K562 (cell line): ENCODE results near the gene HYCC2. TPM values are rescaled to one million over a fixed set of nuclear protein-coding genes. Genes with fewer than 3 reads are reported as not detected.

Experiments
- CCNT2 ChIP-seq: IDR thresholded peaks from 2 replicates; pipeline ENCODE4 v1.6.1; 2011; ENCODE audit warnings: borderline replicate concordance, low read depth, mild to moderate bottlenecking, moderate library complexity, mixed read lengths, low read length; ENCODE audit not compliant: insufficient read length; ENCODE audit errors: extremely low read depth
- CEBPG ChIP-seq, 3 experiments: fragments of 200-800 bp in 1 of 3; sonication (Bioruptor generic) in 1 of 3; sonication (generic) in 1 of 3; formaldehyde crosslinking in 1 of 3; IDR thresholded peaks in 2 of 3; conservative IDR thresholded peaks in 1 of 3; 2 replicates each; pipeline versions ENCODE4 v1.6.1 to v1.8.0; 2016 to 2022; ENCODE audit warnings: missing compliant biosample characterization in 2 of 3, missing genetic modification characterization in 2 of 3, mild to moderate bottlenecking in 1 of 3, missing genetic modification reagents in 1 of 3
- FOXK1 ChIP-seq: sonication (generic); formaldehyde crosslinking; IDR thresholded peaks from 2 replicates; pipeline ENCODE4 v1.8.0; 2022; ENCODE audit warnings: missing genetic modification reagents, mild to moderate bottlenecking, borderline replicate concordance
- GATA2 ChIP-seq: sonication (generic); formaldehyde crosslinking; IDR thresholded peaks from 2 replicates; pipeline ENCODE4 v1.4.0; 2020; ENCODE audit warnings: mild to moderate bottlenecking, missing genetic modification reagents
- HMGN3 ChIP-seq: IDR thresholded peaks from 2 replicates; pipeline ENCODE4 v1.6.1; 2011; ENCODE audit warnings: borderline replicate concordance, low read depth, mild to moderate bottlenecking, mixed read lengths, low read length; ENCODE audit not compliant: insufficient read length; ENCODE audit errors: extremely low read depth
- KAT7 ChIP-seq: sonication (generic); formaldehyde crosslinking; IDR thresholded peaks from 2 replicates; pipeline ENCODE4 v1.8.0; 2022; ENCODE audit warnings: missing genetic modification reagents, mild to moderate bottlenecking, borderline replicate concordance
- KLF16 ChIP-seq: IDR thresholded peaks from 2 replicates; pipeline ENCODE4 v1.6.1; 2016; ENCODE audit warnings: antibody characterized with exemption
- L3MBTL2 ChIP-seq: fragments of 450-650 bp; IDR thresholded peaks from 2 replicates; pipeline ENCODE4 v1.6.1; 2016; ENCODE audit warnings: mild to moderate bottlenecking, moderate library complexity
- MTA3 ChIP-seq: fragments of 450-650 bp; formaldehyde crosslinking; IDR thresholded peaks from 2 replicates; pipeline ENCODE4 v1.6.1; 2017; ENCODE audit warnings: mild to moderate bottlenecking, borderline replicate concordance
- NEUROD1 ChIP-seq: fragments of 150-350 bp; IDR thresholded peaks from 2 replicates; pipeline ENCODE4 v1.6.1; 2014; ENCODE audit warnings: borderline replicate concordance, low read length, low read depth; ENCODE audit not compliant: partially characterized antibody
- NFIC ChIP-seq: fragments of 450-650 bp; IDR thresholded peaks from 2 replicates; pipeline ENCODE4 v1.6.1; 2017; ENCODE audit warnings: mild to moderate bottlenecking, inconsistent platforms
- NR4A1 ChIP-seq, 2 experiments: fragments of 250-450 bp in 1 of 2; fragments of 450-650 bp in 1 of 2; sonication (Bioruptor Pico) in 1 of 2; IDR thresholded peaks; 2 replicates each; pipeline versions ENCODE4 v1.4.0 to v1.6.1; 2016 to 2020; ENCODE audit warnings: mild to moderate bottlenecking in 2 of 2, missing compliant biosample characterization in 1 of 2, missing genetic modification characterization in 1 of 2, moderate library complexity in 1 of 2
- SMARCA4 ChIP-seq: fragments of 450-650 bp; IDR thresholded peaks from 2 replicates; pipeline ENCODE4 v1.6.1; 2016
- SNIP1 ChIP-seq: fragments of 450-650 bp; IDR thresholded peaks from 2 replicates; pipeline ENCODE4 v1.7.1; 2017; ENCODE audit warnings: low read depth, mild to moderate bottlenecking
- TEAD4 ChIP-seq, 2 experiments: sonication (generic) in 1 of 2; formaldehyde crosslinking in 1 of 2; IDR thresholded peaks; 2 replicates each; pipeline versions ENCODE4 v1.6.1 to v1.8.0; 2012 to 2022; ENCODE audit warnings: borderline replicate concordance in 1 of 2, inconsistent platforms in 1 of 2, low read length in 1 of 2, mild to moderate bottlenecking in 1 of 2, missing genetic modification reagents in 1 of 2
- ZC3H4 ChIP-seq: sonication (generic); formaldehyde crosslinking; IDR thresholded peaks from 2 replicates; pipeline ENCODE4 v1.9.0; 2021; ENCODE audit warnings: missing genetic modification reagents, borderline replicate concordance
- ZNF143 ChIP-seq: sonication (generic); formaldehyde crosslinking; IDR thresholded peaks from 2 replicates; pipeline ENCODE4 v1.9.0; 2022; ENCODE audit warnings: mild to moderate bottlenecking, missing genetic modification reagents
- ZNF217 ChIP-seq: sonication (generic); formaldehyde crosslinking; IDR thresholded peaks from 2 replicates; pipeline ENCODE4 v1.8.0; 2022; ENCODE audit warnings: mild to moderate bottlenecking, missing genetic modification reagents
- ZNF778 ChIP-seq: fragments of 450-650 bp; formaldehyde crosslinking; IDR thresholded peaks from 2 replicates; pipeline ENCODE4 v1.4.0; 2020; ENCODE audit warnings: mild to moderate bottlenecking, moderate library complexity
- polyA plus RNA-seq, 8 experiments: library from polyadenylated mRNA; depleted of rRNA in 4 of 8; stranded (reverse) in 5 of 8; unstranded in 3 of 8; fragments of >200 nt; fragmentation: Nextera tagmentation in 2 of 8; fragmentation: Illumina TruSeq in 1 of 8; extraction: Ambion mirVana in 2 of 8; extraction: Trizol in 1 of 8; gene quantifications; 2 replicates each; pipeline versions ENCODE4 v1.2.1 to v1.2.3, GENCODE V29; 2011 to 2014; ENCODE audit warnings: inconsistent platforms in 1 of 8, missing spikeins in 1 of 8
- total RNA-seq, 7 experiments: library from RNA; depleted of rRNA in 6 of 7; stranded (reverse); fragments of >200 nt in 6 of 7; fragmentation: Illumina TruSeq in 2 of 7; extraction: Trizol in 2 of 7; gene quantifications; 2 replicates each; pipeline versions ENCODE4 v1.2.1 to v1.2.3, GENCODE V29; 2011 to 2021; ENCODE audit warnings: low replicate concordance in 1 of 7
- TF ChIP-seq, protein P1 (sequence below): sonication (generic); formaldehyde crosslinking; IDR thresholded peaks from 2 replicates; pipeline ENCODE4 v1.8.0; 2022; ENCODE audit warnings: mild to moderate bottlenecking, missing genetic modification reagents
- TF ChIP-seq, protein P2 (sequence below): fragments of 450-650 bp; IDR thresholded peaks from 2 replicates; pipeline ENCODE4 v1.6.1; 2018; ENCODE audit warnings: mild to moderate bottlenecking, low read depth; ENCODE audit not compliant: partially characterized antibody
- TF ChIP-seq, protein P3 (sequence below): fragments of 250-450 bp; sonication (Bioruptor Pico); IDR thresholded peaks from 2 replicates; pipeline ENCODE4 v1.9.0; 2021; ENCODE audit warnings: mild to moderate bottlenecking, inconsistent platforms

HYCC2 gene
- total and polyA plus RNA-seq, 9 of the 15 experiments (the other 6 are each of a cell fraction or from before 2014, with no cell fraction given), result 5.4 to 20.0 (median 9.8) TPM

DNA sequence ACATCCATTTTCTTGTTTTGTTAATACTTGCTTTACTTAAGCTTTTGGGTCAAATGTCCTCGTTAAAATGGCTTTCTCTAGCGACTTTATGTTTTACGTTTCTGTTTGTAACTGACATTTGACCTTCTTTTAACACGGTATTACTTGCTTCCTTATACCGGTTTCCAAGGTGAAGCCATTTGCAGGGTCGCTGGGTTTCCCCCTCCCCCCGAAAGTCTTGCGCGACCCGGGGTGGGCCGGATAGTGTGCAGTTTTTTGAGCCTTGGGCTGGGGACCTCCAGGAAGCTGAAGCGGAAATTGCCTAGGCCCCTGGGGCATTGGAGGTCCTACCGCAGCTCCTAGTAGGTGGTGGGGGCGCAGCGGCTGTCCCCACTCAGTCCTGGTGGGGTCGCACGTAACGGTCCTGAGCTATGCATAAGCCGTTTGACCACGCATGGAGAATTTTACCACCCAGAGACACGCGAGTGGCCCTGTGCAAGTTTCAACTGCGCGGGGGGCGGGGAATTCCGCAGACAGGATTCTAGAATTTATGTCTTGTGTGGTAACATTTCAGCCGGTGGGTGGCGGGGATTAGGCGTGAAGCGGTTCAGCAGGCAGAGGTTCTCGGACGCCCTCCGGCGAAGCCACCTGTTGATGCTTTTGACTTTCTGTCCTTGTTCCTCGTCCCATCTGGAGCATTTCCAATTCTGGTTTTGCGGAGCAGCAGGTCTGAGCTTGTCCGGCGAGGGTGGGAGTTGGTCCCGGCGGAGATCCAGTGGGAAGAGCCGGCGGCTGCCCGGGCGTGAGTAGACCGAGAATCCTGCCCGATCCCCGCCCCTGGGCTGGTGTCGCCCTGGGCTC is 46.9 kb upstream of the HYCC2 start (continued):
- TF ChIP-seq ZNF778 (CRISPR knock-in tag) (no peak), KLF16 (peak; percentile 11; the same call in 1 of the 2 replicates), NR4A1 (CRISPR knock-in tag; IDR thresholded peaks at IDR 0.05) (peak; percentile 35; the same call in 1 of the 2 replicates), NR4A1 (tag; IDR thresholded peaks at IDR 0.05) (0 out of 2 replicates have a peak, but pooled peaks have one; percentile 20), ZNF217 (no peak), TEAD4 (IDR thresholded peaks at IDR 0.05; ENCODE audit: low read length) (peak; percentile 79), TEAD4 (CRISPR knock-in tag; IDR thresholded peaks at IDR 0.05; ENCODE audit: borderline replicate concordance) (no peak), SNIP1 (no peak), ZNF143 (CRISPR knock-in tag) (no peak), HMGN3 (peak; percentile 52), MTA3 (0 out of 2 replicates have a peak, but pooled peaks have one; percentile 18), CEBPG (CRISPR knock-in tag; IDR thresholded peaks at IDR 0.05) (peak; percentile 37; the same call in 1 of the 2 replicates), CEBPG (tag; conservative IDR thresholded peaks at IDR 0.05 in 1 of 2, IDR thresholded peaks at IDR 0.05 in 1 of 2) (peak in 1 of 2 experiments; percentile 31; a peak in 1 of 4 replicates), KAT7 (CRISPR knock-in tag) (0 out of 2 replicates have a peak, but pooled peaks have one; percentile 70), CCNT2 (peak; percentile 70), NFIC (peak; percentile 88), SMARCA4 (0 out of 2 replicates have a peak, but pooled peaks have one; percentile 35), GATA2 (CRISPR knock-in tag) (no peak), FOXK1 (no peak), NEUROD1 (peak; percentile 2), L3MBTL2 (peak; percentile 72), ZC3H4 (no peak)
- TF ChIP-seq, protein P1, sequence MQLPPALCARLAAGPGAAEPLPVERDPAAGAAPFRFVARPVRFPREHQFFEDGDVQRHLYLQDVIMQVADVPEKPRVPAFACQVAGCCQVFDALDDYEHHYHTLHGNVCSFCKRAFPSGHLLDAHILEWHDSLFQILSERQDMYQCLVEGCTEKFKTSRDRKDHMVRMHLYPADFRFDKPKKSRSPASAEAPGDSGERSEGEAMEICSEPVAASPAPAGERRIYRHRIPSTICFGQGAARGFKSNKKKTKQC (CRISPR knock-in tag), result peak; percentile 45; the same call in 1 of the 2 replicates
- TF ChIP-seq, protein P2, sequence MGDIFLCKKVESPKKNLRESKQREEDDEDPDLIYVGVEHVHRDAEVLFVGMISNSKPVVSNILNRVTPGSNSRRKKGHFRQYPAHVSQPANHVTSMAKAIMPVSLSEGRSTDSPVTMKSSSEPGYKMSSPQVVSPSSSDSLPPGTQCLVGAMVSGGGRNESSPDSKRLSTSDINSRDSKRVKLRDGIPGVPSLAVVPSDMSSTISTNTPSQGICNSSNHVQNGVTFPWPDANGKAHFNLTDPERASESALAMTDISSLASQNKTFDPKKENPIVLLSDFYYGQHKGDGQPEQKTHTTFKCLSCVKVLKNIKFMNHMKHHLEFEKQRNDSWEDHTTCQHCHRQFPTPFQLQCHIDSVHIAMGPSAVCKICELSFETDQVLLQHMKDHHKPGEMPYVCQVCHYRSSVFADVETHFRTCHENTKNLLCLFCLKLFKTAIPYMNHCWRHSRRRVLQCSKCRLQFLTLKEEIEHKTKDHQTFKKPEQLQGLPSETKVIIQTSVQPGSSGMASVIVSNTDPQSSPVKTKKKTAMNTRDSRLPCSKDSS, result no peak
- TF ChIP-seq, protein P3, sequence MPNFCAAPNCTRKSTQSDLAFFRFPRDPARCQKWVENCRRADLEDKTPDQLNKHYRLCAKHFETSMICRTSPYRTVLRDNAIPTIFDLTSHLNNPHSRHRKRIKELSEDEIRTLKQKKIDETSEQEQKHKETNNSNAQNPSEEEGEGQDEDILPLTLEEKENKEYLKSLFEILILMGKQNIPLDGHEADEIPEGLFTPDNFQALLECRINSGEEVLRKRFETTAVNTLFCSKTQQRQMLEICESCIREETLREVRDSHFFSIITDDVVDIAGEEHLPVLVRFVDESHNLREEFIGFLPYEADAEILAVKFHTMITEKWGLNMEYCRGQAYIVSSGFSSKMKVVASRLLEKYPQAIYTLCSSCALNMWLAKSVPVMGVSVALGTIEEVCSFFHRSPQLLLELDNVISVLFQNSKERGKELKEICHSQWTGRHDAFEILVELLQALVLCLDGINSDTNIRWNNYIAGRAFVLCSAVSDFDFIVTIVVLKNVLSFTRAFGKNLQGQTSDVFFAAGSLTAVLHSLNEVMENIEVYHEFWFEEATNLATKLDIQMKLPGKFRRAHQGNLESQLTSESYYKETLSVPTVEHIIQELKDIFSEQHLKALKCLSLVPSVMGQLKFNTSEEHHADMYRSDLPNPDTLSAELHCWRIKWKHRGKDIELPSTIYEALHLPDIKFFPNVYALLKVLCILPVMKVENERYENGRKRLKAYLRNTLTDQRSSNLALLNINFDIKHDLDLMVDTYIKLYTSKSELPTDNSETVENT (CRISPR knock-in tag), result no peak
